IMR-90 (cell line): ENCODE data around the gene RAB11FIP3. TPM values are rescaled to one million over a fixed set of nuclear protein-coding genes. Genes with fewer than 3 reads are reported as not detected.

Experiments used
- ATAC-seq: fragments of 200-7000 bp; cut with Tn5 transposase; 2 replicates; pipeline ENCODE4 v1.9.1; 2020; ENCODE audit warnings: low read depth, mild to moderate bottlenecking, moderate library complexity
- BruUV-seq: library from RNA; stranded (reverse); fragments of 400-500 nt; replicated peaks from 2 replicates; lab custom pipeline; 2021; lab: Mats Ljungman, UMichigan
- CTCF ChIA-PET: fragments of 300-600 bp; formaldehyde crosslinking; extraction: SDS; loops from one replicate; lab custom pipeline; 2021; ENCODE audit warnings: antibody characterized with exemption; lab: Yijun Ruan, JAX
- POLR2A ChIA-PET: fragments of 300-600 bp; sonication (Branson Sonifier 250); formaldehyde crosslinking; loops from one replicate; lab custom pipeline; 2022; ENCODE audit warnings: antibody characterized with exemption; ENCODE audit not compliant: unreplicated experiment; lab: Charles Lee
- DNase-seq: peaks from one replicate; pipeline ENCODE4 v3.0.0; 2013
- H2AFZ ChIP-seq: replicated peaks from 2 replicates; pipeline ENCODE3; 2013; ENCODE audit warnings: low read length, mild to moderate bottlenecking; ENCODE audit not compliant: poor library complexity
- H2AK5ac ChIP-seq: 2 replicates; pipeline ENCODE4 v1.6.1; 2013; ENCODE audit warnings: low read depth, low read length, inconsistent platforms
- H2AK9ac ChIP-seq: replicated peaks from 2 replicates; pipeline ENCODE3; 2013; ENCODE audit warnings: mild to moderate bottlenecking, low read depth, low read length, moderate library complexity; ENCODE audit not compliant: poor library complexity
- H2BK120ac ChIP-seq: 2 replicates; pipeline ENCODE4 v1.6.1; 2013; ENCODE audit warnings: low read depth, low read length, inconsistent platforms
- H2BK15ac ChIP-seq: 3 replicates; pipeline ENCODE4 v1.6.1; 2013; ENCODE audit warnings: low read depth, low read length, inconsistent platforms
- H2BK20ac ChIP-seq: 2 replicates; pipeline ENCODE4 v1.6.1; 2013; ENCODE audit warnings: low read depth, mild to moderate bottlenecking, inconsistent platforms, low read length, moderate library complexity
- H2BK5ac ChIP-seq: 2 replicates; pipeline ENCODE4 v1.6.1; 2013; ENCODE audit warnings: mild to moderate bottlenecking, low read depth, low read length, inconsistent platforms; ENCODE audit not compliant: poor library complexity, severe bottlenecking
- H3K14ac ChIP-seq: replicated peaks from 2 replicates; pipeline ENCODE4 v1.6.1; 2013; ENCODE audit warnings: low read depth, low read length, inconsistent platforms
- H3K18ac ChIP-seq: 2 replicates; pipeline ENCODE4 v1.6.1; 2013; ENCODE audit warnings: low read depth, low read length, control low read depth
- H3K23ac ChIP-seq: 2 replicates; pipeline ENCODE4 v1.6.1; 2013; ENCODE audit warnings: low read depth, low read length, inconsistent platforms
- H3K27ac ChIP-seq: 2 replicates; pipeline ENCODE4 v1.5.1; 2013; ENCODE audit warnings: mild to moderate bottlenecking, control low read depth, low read length; ENCODE audit not compliant: insufficient read depth
- H3K27me3 ChIP-seq: 2 replicates; pipeline ENCODE4 v1.6.1; 2013; ENCODE audit warnings: low read length; ENCODE audit not compliant: control insufficient read depth, insufficient read depth
- H3K36me3 ChIP-seq: 2 replicates; pipeline ENCODE4 v1.6.1; 2013; ENCODE audit warnings: low read length, mixed read lengths; ENCODE audit not compliant: control insufficient read depth, insufficient read depth
- H3K4ac ChIP-seq: 2 replicates; pipeline ENCODE4 v1.6.1; 2013; ENCODE audit warnings: low read depth, low read length, inconsistent platforms
- H3K4me1 ChIP-seq: 2 replicates; pipeline ENCODE4 v1.6.1; 2013; ENCODE audit warnings: low read length, mixed read lengths; ENCODE audit not compliant: control insufficient read depth, insufficient read depth
- H3K4me2 ChIP-seq: 2 replicates; pipeline ENCODE4 v1.6.1; 2013; ENCODE audit warnings: low read depth, mild to moderate bottlenecking, control low read depth, low read length, moderate library complexity
- H3K4me3 ChIP-seq: 2 replicates; pipeline ENCODE4 v1.5.1; 2013; ENCODE audit warnings: low read depth, mild to moderate bottlenecking, control low read depth, low read length, moderate library complexity; ENCODE audit not compliant: insufficient read depth
- H3K56ac ChIP-seq: 2 replicates; pipeline ENCODE4 v1.6.1; 2013; ENCODE audit warnings: low read length, inconsistent platforms; ENCODE audit not compliant: insufficient read depth; ENCODE audit errors: extremely low read depth
- H3K79me1 ChIP-seq, 2 experiments: 2 replicates each; pipeline ENCODE4 v1.6.1; 2013; ENCODE audit warnings: low read length in 2 of 2, inconsistent platforms in 1 of 2, low read depth in 1 of 2
- H3K9ac ChIP-seq: 2 replicates; pipeline ENCODE4 v1.6.1; 2013; ENCODE audit warnings: low read depth, low read length, control low read depth
- H3K9me1 ChIP-seq: 2 replicates; pipeline ENCODE4 v1.6.1; 2013; ENCODE audit warnings: low read length, inconsistent platforms; ENCODE audit not compliant: insufficient read depth
- H3K9me3 ChIP-seq: 2 replicates; pipeline ENCODE4 v1.6.1; 2013; ENCODE audit warnings: low read length; ENCODE audit not compliant: control insufficient read depth, insufficient read depth
- H4K20me1 ChIP-seq: 2 replicates; pipeline ENCODE4 v1.6.1; 2013; ENCODE audit warnings: low read length, inconsistent platforms; ENCODE audit not compliant: insufficient read depth
- H4K5ac ChIP-seq: 2 replicates; pipeline ENCODE4 v1.6.1; 2013; ENCODE audit warnings: mild to moderate bottlenecking, low read depth, low read length, control low read depth
- H4K8ac ChIP-seq, 2 experiments: 2 replicates each; pipeline ENCODE4 v1.6.1; 2013; ENCODE audit warnings: low read depth in 2 of 2, low read length in 2 of 2, control low read depth in 1 of 2, inconsistent platforms in 1 of 2
- H4K91ac ChIP-seq: 2 replicates; pipeline ENCODE4 v1.6.1; 2013; ENCODE audit warnings: low read depth, low read length, inconsistent platforms; ENCODE audit not compliant: insufficient read depth
- BHLHE40 ChIP-seq: fragments of 150-350 bp; IDR thresholded peaks from 2 replicates; pipeline ENCODE4 v1.6.1; 2016; ENCODE audit warnings: mild to moderate bottlenecking, low read depth, low read length
- CEBPB ChIP-seq: IDR thresholded peaks from 2 replicates; pipeline ENCODE4 v1.6.1; 2012; ENCODE audit warnings: low read depth, low read length, improper control_type of control experiment
- CHD1 ChIP-seq: IDR thresholded peaks from 2 replicates; pipeline ENCODE4 v1.6.1; 2012; ENCODE audit warnings: low read depth, low read length, improper control_type of control experiment
- MAFK ChIP-seq: IDR thresholded peaks from 2 replicates; pipeline ENCODE4 v1.6.1; 2012; ENCODE audit warnings: low read depth, low read length, improper control_type of control experiment
- MXI1 ChIP-seq: IDR thresholded peaks from 2 replicates; pipeline ENCODE4 v1.6.1; 2012; ENCODE audit warnings: low read depth, mild to moderate bottlenecking, low read length, moderate library complexity, borderline replicate concordance
- NFE2L2 ChIP-seq: fragments of 150-350 bp; IDR thresholded peaks from 2 replicates; pipeline ENCODE4 v1.6.1; 2016; ENCODE audit warnings: low read depth, mild to moderate bottlenecking, low read length
- POLR2A ChIP-seq: IDR thresholded peaks from 2 replicates; pipeline ENCODE4 v1.6.1; 2012; ENCODE audit warnings: mild to moderate bottlenecking, low read depth, low read length
- RAD21 ChIP-seq: IDR thresholded peaks from 2 replicates; pipeline ENCODE4 v1.6.1; 2012; ENCODE audit warnings: low read length, improper control_type of control experiment
- RFX5 ChIP-seq: IDR thresholded peaks from 2 replicates; pipeline ENCODE4 v1.8.0; 2012; ENCODE audit warnings: low read depth, mild to moderate bottlenecking, low read length, moderate library complexity
- USF2 ChIP-seq: fragments of 150-350 bp; IDR thresholded peaks from 2 replicates; pipeline ENCODE4 v1.6.1; 2017; ENCODE audit warnings: mild to moderate bottlenecking, antibody characterized with exemption, low read length, low read depth
- WGBS, 2 experiments: methylation state at CpG; one replicate each; pipeline versions ENCODE4 v1.1.5 to v1.1.7; 2013; ENCODE audit warnings: missing lambda C conversion rate in 2 of 2; ENCODE audit not compliant: insufficient read length in 1 of 2; ENCODE audit errors: extremely low coverage in 2 of 2; 5-methylcytosine and 5-hydroxymethylcytosine counted together
- dilution Hi-C: fragments of 300-500 bp; cut with HindIII; formaldehyde crosslinking; loops from one replicate; pipeline ENCODE4 v1.14.3; 2018; ENCODE audit warnings: low sequenced_read_pairs; ENCODE audit not compliant: unreplicated experiment
- in situ Hi-C: fragments of 300-500 bp; cut with MboI; formaldehyde crosslinking; loops from 3 replicates; pipeline ENCODE4 v1.14.3; 2019; ENCODE audit warnings: low sequenced_read_pairs, inconsistent platforms, mixed read lengths
- intact Hi-C: fragments of 100-400 bp; cut with micrococcal nuclease; formaldehyde crosslinking; loops from 2 replicates; pipeline ENCODE4 v1.10.0; 2022
- polyA plus RNA-seq, 3 experiments: library from polyadenylated mRNA; depleted of rRNA; stranded (reverse); fragments of >200 nt; gene quantifications; 2 replicates each; pipeline ENCODE4 v1.2.3, GENCODE V29; 2012; ENCODE audit warnings: low replicate concordance in 1 of 3
- total RNA-seq: library from RNA; depleted of rRNA; stranded (reverse); fragments of >200 nt; gene quantifications from 2 replicates; pipeline ENCODE4 v1.2.3, GENCODE V29; 2012
- TF ChIP-seq, protein P1 (sequence below): fragments of 150-350 bp; IDR thresholded peaks from 2 replicates; pipeline ENCODE4 v1.6.1; 2016; ENCODE audit warnings: low read depth, mild to moderate bottlenecking, low read length, moderate library complexity, borderline replicate concordance

RAB11FIP3 gene
- total and polyA plus RNA-seq, 2 of the 4 experiments (the other 2 are of a cell fraction) = 7.5 to 22.5 TPM

GRCh38 chr16:442976-443375 is 17.5 kb downstream of the RAB11FIP3 start:
- intact Hi-C loops = no loop called here

More at GRCh38 chr16:442976-443375, 17.5 kb downstream of the RAB11FIP3 start:
- Histone ChIP-seq H2BK20ac (no peak overlapping the region), H3K9me1 (peaks cover 20% of the 10 kb centered on the region), H3K4me3 (no peak overlapping the region), H3K9ac (no peak overlapping the region), H2BK15ac (no peak overlapping the region), H3K18ac (no peak overlapping the region), H4K5ac (no peak overlapping the region), H3K56ac (no peak overlapping the region), H3K4me2 (no peak overlapping the region), H3K23ac (no peak overlapping the region), H3K14ac (no peak overlapping the region), H2AK5ac (no peak overlapping the region), H3K27me3 (no peaks in the 10 kb centered on the region), H3K36me3 (0 out of 2 replicates have a peak, but pooled peaks cover 3% of the 10 kb centered on the region), H3K4me1 (no peaks in the 10 kb centered on the region), H2BK120ac (no peak overlapping the region), H4K20me1 (peaks cover 63% of the 10 kb centered on the region), H2AFZ (no peak overlapping the region), H4K91ac (no peak overlapping the region), H2AK9ac (no peak overlapping the region), H4K8ac (no peak overlapping the region), H3K79me1 (peaks cover 29 to 77% of the 10 kb centered on the region in 2 experiments), H3K9me3 (no peaks in the 10 kb centered on the region), H2BK5ac (no peak overlapping the region), H3K4ac (no peak overlapping the region), H3K27ac (no peak overlapping the region)
- in situ Hi-C loops (no loop called here), dilution Hi-C loops (no loop called here)
- DNase-seq = no peak
- BruUV-seq = no TSS peak
- ChIA-PET POLR2A (no interaction called here), CTCF (no interaction called here)
- ATAC-seq = no peak
- TF ChIP-seq MAFK (no peak), CHD1 (no peak), POLR2A (no peak), MXI1 (no peak), BHLHE40 (no peak), USF2 (no peak), RAD21 (no peak), NFE2L2 (no peak), RFX5 (no peak), CEBPB (no peak)
- TF ChIP-seq, protein P1, sequence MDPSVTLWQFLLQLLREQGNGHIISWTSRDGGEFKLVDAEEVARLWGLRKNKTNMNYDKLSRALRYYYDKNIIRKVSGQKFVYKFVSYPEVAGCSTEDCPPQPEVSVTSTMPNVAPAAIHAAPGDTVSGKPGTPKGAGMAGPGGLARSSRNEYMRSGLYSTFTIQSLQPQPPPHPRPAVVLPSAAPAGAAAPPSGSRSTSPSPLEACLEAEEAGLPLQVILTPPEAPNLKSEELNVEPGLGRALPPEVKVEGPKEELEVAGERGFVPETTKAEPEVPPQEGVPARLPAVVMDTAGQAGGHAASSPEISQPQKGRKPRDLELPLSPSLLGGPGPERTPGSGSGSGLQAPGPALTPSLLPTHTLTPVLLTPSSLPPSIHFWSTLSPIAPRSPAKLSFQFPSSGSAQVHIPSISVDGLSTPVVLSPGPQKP = no peak
- no CpG with 5 or more reads among the region's 6 CpGs for WGBS, 2 experiments
